Measurements from ENCODE around the gene STAT5B. TPM values are rescaled to one million over a fixed set of nuclear protein-coding genes. Genes with fewer than 3 reads are reported as not detected.
"Not testable (repeated sequence)": the region's sequence is repeated elsewhere in the genome, so short reads cannot be mapped to it uniquely, and the experiment has no call there.

Gene STAT5B
- total RNA-seq, 1 donor: 23.0 TPM

DNA sequence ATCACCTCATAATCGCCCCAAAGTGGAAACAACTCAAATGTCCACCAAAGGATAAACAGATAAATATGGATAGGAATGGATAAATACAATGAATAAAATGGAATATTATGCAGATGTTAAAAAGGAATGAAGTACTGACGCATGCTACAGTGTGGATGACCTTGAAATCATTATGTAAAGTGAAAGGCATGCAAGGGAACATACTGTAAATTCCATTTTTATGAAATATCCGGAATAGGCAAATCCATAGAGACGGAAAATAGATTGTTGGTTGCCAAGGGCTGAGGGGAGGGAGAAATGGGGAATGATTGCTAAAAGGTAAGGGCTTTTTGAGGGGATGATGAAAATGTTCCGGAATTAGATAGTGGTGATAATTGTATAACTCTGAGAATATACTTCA is 36.0 kb downstream of the STAT5B start:
- TF ChIP-seq, protein P1, sequence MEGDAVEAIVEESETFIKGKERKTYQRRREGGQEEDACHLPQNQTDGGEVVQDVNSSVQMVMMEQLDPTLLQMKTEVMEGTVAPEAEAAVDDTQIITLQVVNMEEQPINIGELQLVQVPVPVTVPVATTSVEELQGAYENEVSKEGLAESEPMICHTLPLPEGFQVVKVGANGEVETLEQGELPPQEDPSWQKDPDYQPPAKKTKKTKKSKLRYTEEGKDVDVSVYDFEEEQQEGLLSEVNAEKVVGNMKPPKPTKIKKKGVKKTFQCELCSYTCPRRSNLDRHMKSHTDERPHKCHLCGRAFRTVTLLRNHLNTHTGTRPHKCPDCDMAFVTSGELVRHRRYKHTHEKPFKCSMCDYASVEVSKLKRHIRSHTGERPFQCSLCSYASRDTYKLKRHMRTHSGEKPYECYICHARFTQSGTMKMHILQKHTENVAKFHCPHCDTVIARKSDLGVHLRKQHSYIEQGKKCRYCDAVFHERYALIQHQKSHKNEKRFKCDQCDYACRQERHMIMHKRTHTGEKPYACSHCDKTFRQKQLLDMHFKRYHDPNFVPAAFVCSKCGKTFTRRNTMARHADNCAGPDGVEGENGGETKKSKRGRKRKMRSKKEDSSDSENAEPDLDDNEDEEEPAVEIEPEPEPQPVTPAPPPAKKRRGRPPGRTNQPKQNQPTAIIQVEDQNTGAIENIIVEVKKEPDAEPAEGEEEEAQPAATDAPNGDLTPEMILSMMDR (IDR thresholded peaks at IDR 0.05; ENCODE audit: insufficient read depth, low read length): no peak
- no peak overlapping the region for H3K4me3 ChIP-seq (ENCODE audit: low read depth, low read length)
- peak; percentile 24 for DNase-seq (ENCODE audit: low read depth)

DNA sequence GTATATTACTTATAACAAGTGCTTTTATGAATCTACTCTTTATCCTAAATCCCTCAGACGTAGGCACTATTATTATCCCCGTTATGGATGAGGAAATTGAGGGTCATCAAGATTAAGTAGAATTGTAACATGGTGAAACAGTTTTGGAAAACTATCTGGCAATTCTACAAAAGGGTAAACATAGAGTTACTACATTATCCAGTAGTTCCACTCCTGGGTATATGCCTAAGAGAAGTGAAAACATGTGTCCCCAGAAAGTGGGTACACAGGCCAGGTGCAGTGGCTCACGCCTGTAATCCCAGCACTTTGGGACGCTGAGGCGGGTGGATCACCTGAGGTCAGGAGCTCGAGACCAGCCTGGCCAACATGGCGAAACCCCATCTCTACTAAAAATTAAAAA is 36.6 kb downstream of the STAT5B start:
- not testable (repeated sequence) for H3K4me3 ChIP-seq (ENCODE audit: low read depth, low read length); DNase-seq (ENCODE audit: low read depth)

DNA sequence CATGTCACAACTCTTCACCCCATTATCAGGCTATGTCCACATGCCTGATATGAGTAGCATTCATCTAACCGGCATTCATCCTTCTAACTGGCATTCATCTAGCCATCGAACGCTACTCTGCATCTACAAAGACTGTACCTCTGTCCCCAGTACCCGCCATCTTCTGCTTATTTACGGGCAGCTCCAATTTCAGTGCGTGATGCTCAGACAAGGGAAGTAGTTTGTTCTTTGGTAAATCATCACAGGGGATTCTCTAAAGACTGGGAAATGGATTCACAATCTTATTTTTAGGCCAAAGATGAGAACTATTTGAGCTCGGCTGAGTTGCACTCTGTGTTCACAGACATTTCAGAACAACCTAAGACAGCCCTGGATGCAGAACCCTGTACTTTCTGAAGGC is 39.4 kb downstream of the STAT5B start:
- DNase-seq (ENCODE audit: low read depth): no peak
- no peak overlapping the region for H3K4me3 ChIP-seq (ENCODE audit: low read depth, low read length)
- TF ChIP-seq, protein P1 (IDR thresholded peaks at IDR 0.05; ENCODE audit: insufficient read depth, low read length): no peak

DNA sequence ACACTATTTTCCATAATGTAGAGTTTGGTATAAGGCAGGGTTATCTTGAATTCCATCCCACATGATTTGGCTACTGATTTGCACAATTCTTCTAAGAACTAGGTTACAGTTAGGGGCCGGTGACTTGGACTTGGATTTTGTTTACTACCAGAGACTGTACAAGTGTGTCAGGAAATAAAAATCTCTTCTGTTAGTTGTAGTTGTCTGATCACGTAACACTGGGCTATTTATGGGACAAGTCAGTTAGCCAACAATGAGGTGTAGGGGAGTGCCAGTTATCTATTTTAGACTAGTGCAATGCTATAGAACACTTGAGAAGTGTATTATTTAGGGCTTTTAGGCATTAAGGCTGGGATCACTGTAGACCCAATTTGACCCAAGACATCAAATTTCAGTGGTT is 42.2 kb downstream of the STAT5B start:
- peak; percentile 9 for DNase-seq (ENCODE audit: low read depth)
- H3K4me3 ChIP-seq (ENCODE audit: low read depth, low read length): no peak overlapping the region
- TF ChIP-seq, protein P1 (IDR thresholded peaks at IDR 0.05; ENCODE audit: insufficient read depth, low read length): no peak

DNA sequence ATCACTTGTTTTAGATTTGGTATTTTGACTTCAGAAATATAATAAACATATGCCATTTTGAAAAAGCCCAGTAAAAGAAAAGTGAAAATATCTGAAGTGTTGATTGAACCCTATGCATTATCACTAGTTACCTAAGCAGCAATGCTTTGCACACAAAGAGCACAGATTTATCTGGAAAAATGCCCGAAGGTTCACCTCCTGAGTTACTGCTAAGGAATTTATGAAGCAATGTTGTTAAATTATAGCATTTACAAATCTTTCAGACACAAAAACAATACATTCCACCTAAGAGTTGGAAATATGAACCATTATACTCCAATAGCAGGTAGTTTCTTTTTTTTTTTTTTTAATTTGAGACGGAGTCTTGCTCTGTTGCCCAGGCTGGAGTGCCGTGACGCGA is 43.0 kb downstream of the STAT5B start:
- H3K4me3 ChIP-seq (ENCODE audit: low read depth, low read length): no peak overlapping the region
- TF ChIP-seq, protein P1 (IDR thresholded peaks at IDR 0.05; ENCODE audit: insufficient read depth, low read length): no peak
- peak; percentile 71 for DNase-seq (ENCODE audit: low read depth)

DNA sequence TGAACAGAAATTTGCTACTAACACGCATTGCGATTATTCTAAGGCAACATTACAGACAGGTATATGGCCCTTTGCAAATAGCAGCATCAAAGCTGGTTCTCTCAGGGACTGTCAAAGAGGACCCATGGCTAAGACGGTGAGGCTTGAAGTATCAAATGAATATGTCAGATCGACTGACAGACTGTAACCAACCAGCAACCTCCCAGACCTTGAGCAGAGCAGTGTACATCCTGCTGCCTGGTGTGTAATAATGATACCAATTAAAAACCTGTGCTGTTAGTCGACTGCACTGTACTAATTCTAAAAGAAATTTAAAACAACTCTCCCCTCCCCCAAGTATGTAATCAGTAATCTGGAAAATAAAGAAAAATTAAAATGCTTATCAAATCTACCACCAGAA is 46.0 kb downstream of the STAT5B start:
- H3K4me3 ChIP-seq (ENCODE audit: low read depth, low read length): no peak overlapping the region
- TF ChIP-seq, protein P1 (IDR thresholded peaks at IDR 0.05; ENCODE audit: insufficient read depth, low read length): no peak
- no peak for DNase-seq (ENCODE audit: low read depth)

DNA sequence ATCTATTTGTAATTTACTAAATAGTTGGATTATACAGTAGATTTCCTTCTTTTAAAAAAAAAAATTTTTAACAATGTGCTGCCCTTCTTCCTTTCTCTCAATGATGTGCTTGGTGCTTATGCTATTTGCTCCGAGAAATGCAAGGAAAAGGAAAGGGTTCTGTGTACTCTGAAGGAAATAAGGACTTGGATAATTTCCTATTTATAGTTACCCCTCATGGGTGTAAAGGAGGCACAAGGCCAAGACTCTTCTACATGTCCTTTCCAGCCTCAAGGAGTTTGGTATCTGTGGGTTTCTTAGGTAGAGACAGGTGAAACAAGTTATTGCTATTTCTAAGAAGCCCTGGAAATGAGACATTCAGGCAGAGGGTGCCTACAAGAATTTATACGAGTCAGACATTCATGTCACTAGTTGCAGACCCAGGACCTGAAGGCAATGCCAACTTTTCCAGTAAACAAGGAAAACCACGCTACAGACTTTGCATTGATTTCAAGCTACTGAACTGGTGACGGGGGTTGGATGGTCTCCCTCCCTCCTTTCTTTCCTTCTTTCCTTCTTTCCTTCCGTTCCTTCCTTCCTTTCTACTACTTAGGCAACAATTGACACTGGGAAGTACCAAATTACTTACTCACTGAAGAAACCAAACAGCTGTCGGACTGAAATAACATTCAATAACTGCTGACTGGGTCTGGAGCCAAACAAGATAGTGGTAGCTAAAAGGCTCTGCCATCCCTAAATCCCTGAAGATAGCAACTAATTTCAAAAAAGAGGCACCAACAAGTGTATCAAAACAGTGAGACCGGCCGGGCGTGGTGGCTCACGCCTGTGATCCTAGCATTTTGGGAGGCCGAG is 48.1 kb downstream of the STAT5B start:
- H3K4me3 ChIP-seq (ENCODE audit: low read depth, low read length): no peak overlapping the region
- TF ChIP-seq, protein P1 (IDR thresholded peaks at IDR 0.05; ENCODE audit: insufficient read depth, low read length): no peak
- DNase-seq (ENCODE audit: low read depth): peak; percentile 24
